ENCODE data around the gene OR1Q1.
"Not testable (repeated sequence)": the region's sequence is repeated elsewhere in the genome, so short reads cannot be mapped to it uniquely, and the experiment has no call there.

The OR1Q1 gene, protein sequence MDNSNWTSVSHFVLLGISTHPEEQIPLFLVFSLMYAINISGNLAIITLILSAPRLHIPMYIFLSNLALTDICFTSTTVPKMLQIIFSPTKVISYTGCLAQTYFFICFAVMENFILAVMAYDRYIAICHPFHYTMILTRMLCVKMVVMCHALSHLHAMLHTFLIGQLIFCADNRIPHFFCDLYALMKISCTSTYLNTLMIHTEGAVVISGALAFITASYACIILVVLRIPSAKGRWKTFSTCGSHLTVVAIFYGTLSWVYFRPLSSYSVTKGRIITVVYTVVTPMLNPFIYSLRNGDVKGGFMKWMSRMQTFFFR

GRCh38 chr9:122614362-122614761 lies at the start of gene OR1Q1:
Gene OR1Q1 (plus strand): TSS chr9:122614738. CDS start chr9:122614738, 0 bp downstream.
- FAIRE-seq (no peak), DNase-seq (ENCODE audit: low spot score) (no peak)

GRCh38 chr9:122567901-122568300 lies 46.6 kb upstream of the OR1Q1 start:
- DNase-seq (ENCODE audit: low spot score) = no peak
- FAIRE-seq = no peak

DNA sequence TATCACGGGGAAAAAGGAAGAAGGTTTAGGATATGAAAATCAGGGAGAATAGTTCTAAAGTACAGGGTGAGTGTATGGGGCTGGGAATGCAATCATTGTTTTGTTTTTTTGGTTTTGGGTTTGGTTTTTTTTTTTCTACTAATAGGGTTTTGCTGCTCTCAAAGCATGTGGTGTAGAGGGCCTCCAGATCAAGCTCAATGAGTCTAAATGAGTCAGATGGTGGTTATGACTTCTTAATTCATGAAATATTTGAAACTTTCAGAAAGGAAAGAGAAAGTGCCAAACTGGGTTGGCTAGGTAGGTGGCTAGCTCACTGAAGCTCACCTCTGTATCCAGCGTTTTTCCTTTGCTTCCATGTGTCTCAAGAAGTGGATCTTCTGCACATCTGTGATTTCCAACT lies 42.1 kb upstream of the OR1Q1 start:
- FAIRE-seq = no peak
- DNase-seq (ENCODE audit: low spot score) = no peak

DNA sequence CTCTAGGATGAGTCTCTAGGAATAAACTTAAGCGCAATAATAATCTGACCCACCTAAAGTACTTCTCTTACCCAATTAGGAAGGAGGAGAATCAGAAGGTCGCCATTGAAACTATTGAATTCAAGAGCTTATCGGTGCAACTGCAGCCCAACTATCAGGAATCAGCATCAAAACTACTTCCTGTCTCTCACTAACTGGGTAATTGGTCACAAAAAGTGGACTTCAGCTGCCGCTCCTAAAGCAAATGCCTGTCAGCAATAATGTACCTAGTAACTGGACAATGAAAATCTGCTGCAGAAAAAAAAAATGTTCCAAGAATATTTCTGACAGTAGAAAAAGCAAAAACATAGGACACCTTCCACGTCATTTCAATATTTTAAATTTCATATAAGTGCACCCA lies 34.7 kb upstream of the OR1Q1 start:
- DNase-seq (ENCODE audit: low spot score) = no peak
- FAIRE-seq = no peak

DNA sequence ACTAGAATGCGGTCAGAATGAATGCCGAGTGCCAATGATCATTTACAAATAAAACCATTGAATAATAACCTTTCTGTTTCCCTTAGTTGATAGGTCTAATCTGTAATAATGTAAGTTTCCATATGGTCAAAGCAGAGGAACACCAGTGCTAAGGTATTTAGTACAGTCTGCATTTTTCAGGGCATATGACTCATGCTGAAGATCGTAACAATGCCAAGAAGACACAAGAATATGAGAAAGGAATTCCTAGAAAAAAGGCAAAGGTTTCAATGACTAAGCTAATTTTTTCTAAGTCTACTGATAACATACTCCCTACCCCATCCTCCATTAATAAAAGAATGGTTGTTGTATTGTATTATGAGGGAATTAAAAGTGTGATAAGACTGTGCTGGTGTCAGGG lies 34.2 kb upstream of the OR1Q1 start:
- DNase-seq (ENCODE audit: low spot score) (peak; percentile 58), FAIRE-seq (no peak)

DNA sequence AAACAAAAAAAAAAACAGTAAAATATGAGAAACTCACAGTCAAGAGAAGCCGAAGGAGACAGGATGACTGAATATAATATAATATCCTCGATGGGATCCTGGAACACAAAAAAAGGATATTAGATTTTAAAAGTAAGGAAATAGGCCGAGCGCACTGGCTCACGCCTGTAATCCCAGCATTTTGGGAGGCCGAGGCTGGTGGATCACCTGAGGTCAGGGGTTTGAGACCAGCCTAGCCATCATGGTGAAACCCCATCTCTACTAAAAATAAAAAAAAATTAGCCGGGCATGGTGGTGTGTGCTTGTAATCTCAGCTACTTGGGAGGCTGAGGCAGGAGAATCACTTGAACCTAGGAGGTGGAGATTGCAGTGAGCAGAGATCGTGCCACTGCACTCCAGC lies 31.3 kb upstream of the OR1Q1 start, which contains the start of gene OR1L8:
Gene OR1L8, minus strand, starts transcription at position 101 of the 400 bp plus-strand sequence. CDS start 14,907 bp downstream, outside the sequence.
- not testable (repeated sequence) for DNase-seq (ENCODE audit: low spot score); FAIRE-seq

DNA sequence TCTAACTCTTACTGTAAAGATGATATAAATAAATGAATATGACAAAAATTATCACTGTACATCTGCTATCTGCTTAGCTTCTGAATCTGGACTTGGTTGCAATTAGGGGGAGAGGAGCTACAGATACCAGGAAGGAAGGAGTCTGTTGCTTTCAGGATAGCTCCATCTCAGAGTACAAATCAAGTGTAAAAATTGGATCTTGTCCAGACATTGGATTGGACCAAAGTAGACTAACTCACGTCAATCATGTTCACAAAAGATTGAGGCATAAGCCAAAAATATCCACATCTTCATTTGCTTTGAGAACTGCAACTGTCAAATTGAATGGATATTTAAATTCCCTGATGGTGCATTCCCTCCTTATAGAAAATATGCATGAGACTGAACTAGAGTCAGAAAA lies 8.8 kb upstream of the OR1Q1 start:
- no peak for DNase-seq (ENCODE audit: low spot score)
- FAIRE-seq = no peak

- FAIRE-seq = no peak
Measured at GRCh38 chr9:122606587-122606986, 8.0 kb upstream of the OR1Q1 start.

DNA sequence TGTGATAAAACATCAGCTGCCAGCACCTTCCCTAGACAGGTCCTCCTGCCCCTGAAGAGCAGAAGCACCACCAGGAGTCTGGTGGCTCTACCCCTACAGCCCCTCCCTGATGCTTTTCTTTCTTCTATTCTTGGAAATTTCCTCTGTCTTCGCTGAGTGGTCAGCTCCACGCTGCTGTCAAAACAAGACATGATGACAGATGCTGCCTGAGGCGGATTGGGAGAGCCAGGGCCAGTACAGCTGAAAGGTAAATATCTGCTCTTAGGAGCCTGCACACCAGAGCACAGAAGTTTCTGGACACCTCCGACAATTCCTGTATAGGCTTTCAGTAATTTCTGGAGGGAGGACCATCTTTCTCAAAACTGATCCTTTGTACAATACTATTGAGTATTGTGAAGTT lies 4.7 kb upstream of the OR1Q1 start:
- DNase-seq (ENCODE audit: low spot score) (no peak), FAIRE-seq (no peak)

More at GRCh38 chr9:122606587-122606986, 8.0 kb upstream of the OR1Q1 start:
- DNase-seq (ENCODE audit: low spot score) = no peak

DNA sequence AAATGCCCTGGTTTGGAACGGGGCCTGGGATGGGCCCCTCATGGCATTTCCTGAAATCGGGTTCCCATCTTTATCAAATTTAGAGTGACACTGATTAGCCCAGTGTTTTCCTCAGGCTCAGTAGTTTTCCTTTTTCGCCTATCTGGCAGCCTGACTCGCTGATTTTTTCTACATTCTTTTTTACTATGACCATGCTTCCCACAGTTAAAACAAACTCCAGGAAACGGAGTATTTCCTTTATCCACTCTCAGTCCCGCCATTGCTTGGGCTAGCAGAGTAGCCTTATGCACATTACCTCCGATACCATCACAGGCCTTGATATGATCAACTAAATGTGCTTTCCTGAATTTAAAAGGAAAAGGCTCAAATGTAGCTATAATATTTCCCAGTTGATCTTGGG lies 5.5 kb downstream of the OR1Q1 start:
- no peak for FAIRE-seq
- no peak for DNase-seq (ENCODE audit: low spot score)

GRCh38 chr9:122642226-122642625 lies 27.7 kb downstream of the OR1Q1 start:
- DNase-seq (ENCODE audit: low spot score) (peak; percentile 23), FAIRE-seq (no peak)

- FAIRE-seq (no peak), DNase-seq (ENCODE audit: low spot score) (no peak)
Measured at GRCh38 chr9:122656378-122656777, 41.8 kb downstream of the OR1Q1 start.

- DNase-seq (ENCODE audit: low spot score) = no peak
- FAIRE-seq = no peak
Measured at GRCh38 chr9:122657527-122657926, 43.0 kb downstream of the OR1Q1 start, which contains the start of gene OR1B1. Gene OR1B1 (minus strand): TSS chr9:122657627.

- no peak for FAIRE-seq
- DNase-seq (ENCODE audit: low spot score) = no peak
Measured at GRCh38 chr9:122661416-122661815, 46.9 kb downstream of the OR1Q1 start, which contains the start of gene OR1L1. Gene OR1L1 (plus strand): TSS chr9:122661716. CDS start chr9:122661716, 0 bp downstream.
